Measurements from ENCODE around the gene CEP135.

GRCh38 chr4:56048702-56049431, 100.1 kb downstream of the CEP135 start:
- TF ChIP-seq CTCF (IDR thresholded peaks at IDR 0.05; ENCODE audit: insufficient read depth, low read depth, low read length) (no peak), EZH2 (IDR thresholded peaks at IDR 0.05; ENCODE audit: insufficient read depth, low read length) (no peak)

Data from astrocyte (in vitro differentiated cells and primary cell).